ENCODE measurements around the gene GFRA1. TPM values are rescaled to one million over a fixed set of nuclear protein-coding genes. Genes with fewer than 3 reads are reported as not detected.

GFRA1 gene
- total and polyA plus RNA-seq, 2 experiments from 2014 or later: 0.48 to 2.9 TPM

DNA sequence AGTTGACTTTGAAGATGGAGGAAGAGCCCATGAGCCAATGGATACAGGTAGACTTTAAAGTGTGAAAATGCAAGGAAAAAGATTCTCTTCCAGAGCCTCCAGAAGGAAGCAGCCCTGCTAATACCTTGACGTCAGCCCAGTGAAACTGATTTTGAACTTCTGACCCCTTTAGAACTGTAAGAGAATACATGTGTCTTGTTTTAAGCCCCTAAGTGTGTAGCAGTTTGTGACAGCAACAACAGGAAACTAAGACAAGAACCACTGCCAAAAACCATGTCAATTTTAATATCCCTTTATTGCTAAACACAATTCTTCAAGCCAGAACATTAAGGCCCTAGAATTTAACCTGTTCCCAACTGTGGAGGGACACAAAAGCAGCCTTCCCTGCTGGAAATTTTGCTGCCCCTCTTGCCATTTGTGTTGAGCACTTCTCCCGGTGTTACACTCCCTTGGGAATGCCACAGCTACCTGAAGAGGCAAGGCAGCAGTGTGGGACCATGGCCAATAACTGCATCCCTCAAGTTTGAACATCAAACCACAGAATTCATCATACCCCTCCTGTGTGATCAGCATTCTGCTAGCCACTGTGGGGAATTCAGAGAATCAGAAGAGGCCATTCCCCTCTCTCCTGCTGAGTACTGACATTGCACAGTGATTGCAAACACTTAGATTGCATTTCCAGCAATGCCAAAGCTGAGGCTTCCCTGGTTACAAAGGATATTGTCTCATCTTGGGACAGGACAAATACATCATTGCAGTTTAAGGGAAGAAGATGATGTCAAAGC lies 38.9 kb upstream of the GFRA1 start:
- Histone ChIP-seq H3K9me3 (ENCODE audit: low read depth) (no peaks in the 10 kb centered on the region), H3K79me2 (no peaks in the 10 kb centered on the region), H2AFZ (no peak overlapping the region), H3K27me3 (no peaks in the 10 kb centered on the region), H3K4me1 (ENCODE audit: insufficient read depth) (no peaks in the 10 kb centered on the region), H3K36me3 (replicated peaks; ENCODE audit: insufficient read depth, low read depth) (no peaks in the 10 kb centered on the region), H3K9me2 (replicated peaks; ENCODE audit: insufficient read depth) (no peaks in the 10 kb centered on the region), H3K4me3 (no peak overlapping the region), H3K27ac (no peak overlapping the region), H4K20me1 (ENCODE audit: insufficient read depth, poor library complexity, severe bottlenecking) (no peaks in the 10 kb centered on the region), H3K4me2 (no peak overlapping the region)
- DNase-seq (ENCODE audit: low spot score): no peak
- TF ChIP-seq EZH2phosphoT487 (IDR thresholded peaks at IDR 0.05; ENCODE audit: low read depth, severe bottlenecking, unreplicated experiment) (no peak), EZH2 (IDR thresholded peaks at IDR 0.05; ENCODE audit: borderline replicate concordance) (no peak)
- TF ChIP-seq, protein P1, sequence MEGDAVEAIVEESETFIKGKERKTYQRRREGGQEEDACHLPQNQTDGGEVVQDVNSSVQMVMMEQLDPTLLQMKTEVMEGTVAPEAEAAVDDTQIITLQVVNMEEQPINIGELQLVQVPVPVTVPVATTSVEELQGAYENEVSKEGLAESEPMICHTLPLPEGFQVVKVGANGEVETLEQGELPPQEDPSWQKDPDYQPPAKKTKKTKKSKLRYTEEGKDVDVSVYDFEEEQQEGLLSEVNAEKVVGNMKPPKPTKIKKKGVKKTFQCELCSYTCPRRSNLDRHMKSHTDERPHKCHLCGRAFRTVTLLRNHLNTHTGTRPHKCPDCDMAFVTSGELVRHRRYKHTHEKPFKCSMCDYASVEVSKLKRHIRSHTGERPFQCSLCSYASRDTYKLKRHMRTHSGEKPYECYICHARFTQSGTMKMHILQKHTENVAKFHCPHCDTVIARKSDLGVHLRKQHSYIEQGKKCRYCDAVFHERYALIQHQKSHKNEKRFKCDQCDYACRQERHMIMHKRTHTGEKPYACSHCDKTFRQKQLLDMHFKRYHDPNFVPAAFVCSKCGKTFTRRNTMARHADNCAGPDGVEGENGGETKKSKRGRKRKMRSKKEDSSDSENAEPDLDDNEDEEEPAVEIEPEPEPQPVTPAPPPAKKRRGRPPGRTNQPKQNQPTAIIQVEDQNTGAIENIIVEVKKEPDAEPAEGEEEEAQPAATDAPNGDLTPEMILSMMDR (IDR thresholded peaks at IDR 0.05; ENCODE audit: poor library complexity): no peak
- WGBS (ENCODE audit: low lambda C conversion rate, missing lambda C conversion rate): 74% methylated on average over 2 of the region's 2 CpGs

DNA sequence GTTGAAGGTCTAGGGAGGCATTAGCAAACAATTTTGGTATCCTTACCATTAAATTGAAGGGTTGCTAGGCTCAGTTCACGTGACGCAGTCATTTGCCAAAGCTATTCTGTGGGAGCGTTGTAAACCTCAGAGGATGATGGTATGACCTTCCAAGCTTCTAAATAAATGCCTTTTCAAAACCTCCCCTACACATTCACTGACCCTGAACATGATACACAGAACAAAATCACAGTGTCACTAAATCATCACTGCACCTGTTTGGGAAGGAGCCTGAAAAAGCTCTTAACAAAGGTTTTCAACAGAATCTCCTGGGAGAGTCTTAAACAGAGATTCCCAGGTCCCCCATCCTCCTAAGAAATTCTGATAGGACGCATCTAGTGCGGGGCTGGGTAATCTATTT lies 38.0 kb upstream of the GFRA1 start:
- Histone ChIP-seq H3K4me2 (no peak overlapping the region), H3K9me2 (replicated peaks; ENCODE audit: insufficient read depth) (no peaks in the 10 kb centered on the region), H3K27me3 (no peaks in the 10 kb centered on the region), H4K20me1 (ENCODE audit: insufficient read depth, poor library complexity, severe bottlenecking) (no peaks in the 10 kb centered on the region), H3K27ac (no peak overlapping the region), H3K79me2 (no peaks in the 10 kb centered on the region), H3K4me3 (no peak overlapping the region), H2AFZ (no peak overlapping the region), H3K9me3 (ENCODE audit: low read depth) (no peaks in the 10 kb centered on the region), H3K4me1 (ENCODE audit: insufficient read depth) (no peaks in the 10 kb centered on the region), H3K36me3 (replicated peaks; ENCODE audit: insufficient read depth, low read depth) (no peaks in the 10 kb centered on the region)
- TF ChIP-seq EZH2phosphoT487 (IDR thresholded peaks at IDR 0.05; ENCODE audit: low read depth, severe bottlenecking, unreplicated experiment): no peak
- TF ChIP-seq EZH2 (IDR thresholded peaks at IDR 0.05; ENCODE audit: borderline replicate concordance): no peak
- TF ChIP-seq, protein P1 (IDR thresholded peaks at IDR 0.05; ENCODE audit: poor library complexity): no peak
- DNase-seq (ENCODE audit: low spot score): no peak
- 92% methylated on average over 5 of the region's 5 CpGs for WGBS (ENCODE audit: low lambda C conversion rate, missing lambda C conversion rate)

DNA sequence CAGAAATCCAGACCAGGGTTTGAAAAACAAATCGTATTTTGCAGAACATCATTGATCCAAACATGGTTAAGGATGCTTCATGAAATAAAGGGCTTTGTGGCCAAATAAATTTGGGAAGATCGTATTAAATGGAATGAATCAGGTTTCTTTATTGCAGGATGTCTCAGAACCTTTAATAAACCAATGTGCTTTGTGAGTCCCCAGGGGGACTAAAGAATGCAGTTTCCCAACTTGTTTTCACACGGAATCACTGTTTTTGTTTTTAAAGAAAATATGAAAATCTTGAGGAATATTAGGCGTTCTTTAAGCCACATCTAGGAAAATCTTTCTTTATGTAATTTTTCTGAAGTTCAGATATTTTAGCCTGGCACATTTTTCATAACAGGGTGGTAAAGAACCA lies 34.4 kb upstream of the GFRA1 start:
- H3K9me3 ChIP-seq (ENCODE audit: low read depth): no peaks in the 10 kb centered on the region
- no peak overlapping the region for H3K4me3 ChIP-seq
- no peak overlapping the region for H2AFZ ChIP-seq
- H3K36me3 ChIP-seq (replicated peaks; ENCODE audit: insufficient read depth, low read depth): no peaks in the 10 kb centered on the region
- H3K4me1 ChIP-seq (ENCODE audit: insufficient read depth): no peaks in the 10 kb centered on the region
- no peak overlapping the region for H3K27ac ChIP-seq
- no peaks in the 10 kb centered on the region for H3K27me3 ChIP-seq
- no peaks in the 10 kb centered on the region for H4K20me1 ChIP-seq (ENCODE audit: insufficient read depth, poor library complexity, severe bottlenecking)
- TF ChIP-seq, protein P1 (IDR thresholded peaks at IDR 0.05; ENCODE audit: poor library complexity): no peak
- TF ChIP-seq EZH2 (IDR thresholded peaks at IDR 0.05; ENCODE audit: borderline replicate concordance) (no peak), EZH2phosphoT487 (IDR thresholded peaks at IDR 0.05; ENCODE audit: low read depth, severe bottlenecking, unreplicated experiment) (no peak)
- no peaks in the 10 kb centered on the region for H3K9me2 ChIP-seq (replicated peaks; ENCODE audit: insufficient read depth)
- DNase-seq (ENCODE audit: low spot score): no peak
- no peak overlapping the region for H3K4me2 ChIP-seq
- WGBS (ENCODE audit: low lambda C conversion rate, missing lambda C conversion rate): 83% methylated on average over 4 of the region's 4 CpGs
- no peaks in the 10 kb centered on the region for H3K79me2 ChIP-seq

Data from hepatocyte (in vitro differentiated cells).